ENCODE measurements around the gene ME2.

- TF ChIP-seq CTCF (conservative IDR thresholded peaks at IDR 0.05; ENCODE audit: low read length) (no peak), EZH2phosphoT487 (IDR thresholded peaks at IDR 0.05; ENCODE audit: borderline replicate concordance) (no peak)
Observed at GRCh38 chr18:50909261-50909660, 30.3 kb downstream of the ME2 start.

All from Loucy (cell line).